ENCODE data around the gene USP17L25. TPM values are rescaled to one million over a fixed set of nuclear protein-coding genes. Genes with fewer than 3 reads are reported as not detected.

USP17L25 gene
- total RNA-seq, 1 donor from 2014 or later, result not detected

Other genes with a start within 250 kb of the USP17L25 start
- gene FAM90A26, start 159.5 kb upstream of the USP17L25 start, total RNA-seq, result not detected in 2 replicates
- not detected in 2 replicates for gene USP17L10, start 119.3 kb upstream of the USP17L25 start, total RNA-seq
- not detected in 2 replicates for gene USP17L11, start 114.5 kb upstream of the USP17L25 start, total RNA-seq
- not detected in 2 replicates for gene USP17L12, start 109.8 kb upstream of the USP17L25 start, total RNA-seq
- gene USP17L13, start 105.0 kb upstream of the USP17L25 start, total RNA-seq, result not detected in 2 replicates
- gene USP17L15, start 95.5 kb upstream of the USP17L25 start, total RNA-seq, result not detected in 2 replicates
- not detected in 2 replicates for gene USP17L17, start 86.0 kb upstream of the USP17L25 start, total RNA-seq
- not detected in 2 replicates for gene USP17L18, start 81.3 kb upstream of the USP17L25 start, total RNA-seq
- gene USP17L19, start 76.5 kb upstream of the USP17L25 start, total RNA-seq, result not detected in 2 replicates
- gene USP17L20, start 71.8 kb upstream of the USP17L25 start, total RNA-seq, result not detected in 2 replicates
- gene USP17L21, start 67.0 kb upstream of the USP17L25 start, total RNA-seq, result not detected in 2 replicates
- gene USP17L22, start 62.3 kb upstream of the USP17L25 start, total RNA-seq, result not detected in 2 replicates
- gene USP17L24, start 4.7 kb upstream of the USP17L25 start, total RNA-seq, result not detected in 2 replicates
- not detected in 2 replicates for gene USP17L26, start 4.7 kb downstream of the USP17L25 start, total RNA-seq
- not detected in 2 replicates for gene USP17L5, start 9.5 kb downstream of the USP17L25 start, total RNA-seq
- not detected in 2 replicates for gene USP17L27, start 14.2 kb downstream of the USP17L25 start, total RNA-seq
- gene USP17L28, start 19.0 kb downstream of the USP17L25 start, total RNA-seq, result not detected in 2 replicates
- not detected in 2 replicates for gene USP17L29, start 23.7 kb downstream of the USP17L25 start, total RNA-seq
- not detected in 2 replicates for gene USP17L30, start 33.2 kb downstream of the USP17L25 start, total RNA-seq
- gene DEFB131A, start 114.5 kb downstream of the USP17L25 start, total RNA-seq, result not detected in 2 replicates

Data from osteocyte (in vitro differentiated cells).